HPDE6-E6E7 (cell line): Measurements from ENCODE around the gene ADAM8.
A peak's percentile ranks its signal among the peaks of the same experiment; 100 is the strongest.
"Not testable (repeated sequence)": the region's sequence is repeated elsewhere in the genome, so short reads cannot be mapped to it uniquely, and the experiment has no call there.

Source experiments
- DNase-seq: peaks from one replicate; pipeline ENCODE4 v3.0.0; 2011; ENCODE audit warnings: missing footprints; ENCODE audit errors: extremely low spot score

Gene ADAM8

GRCh38 chr10:133267829-133268228 lies 8.8 kb downstream of the ADAM8 start:
- DNase-seq = no peak

DNA sequence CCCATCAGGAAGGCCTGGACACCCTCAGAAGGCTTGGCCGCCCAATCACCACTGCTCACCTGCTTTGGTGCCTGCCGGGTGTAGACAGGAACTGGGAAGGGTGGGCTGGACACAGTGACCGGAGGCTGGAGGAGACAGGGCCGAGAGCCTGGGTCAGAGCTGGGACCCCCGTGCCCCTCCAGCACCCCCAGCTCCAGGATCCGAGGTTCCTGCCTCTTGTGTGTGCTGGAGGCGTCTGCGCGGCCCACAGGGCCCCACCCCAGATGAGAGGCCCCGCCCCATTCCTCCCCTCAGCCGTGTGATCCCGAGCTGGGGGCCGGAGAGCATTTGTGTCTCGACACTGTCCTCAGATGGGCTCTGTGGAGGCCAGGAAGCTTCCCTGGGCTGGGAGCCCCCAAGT lies 9.4 kb downstream of the ADAM8 start:
- no peak for DNase-seq

GRCh38 chr10:133266056-133266795 lies 10.4 kb downstream of the ADAM8 start:
- no peak for DNase-seq

- not testable (repeated sequence) for DNase-seq
These were observed 11.6 kb downstream of the ADAM8 start for GRCh38 chr10:133265052-133265451.

- DNase-seq = no peak
These were observed 12.2 kb downstream of the ADAM8 start for GRCh38 chr10:133264461-133264860.

DNA sequence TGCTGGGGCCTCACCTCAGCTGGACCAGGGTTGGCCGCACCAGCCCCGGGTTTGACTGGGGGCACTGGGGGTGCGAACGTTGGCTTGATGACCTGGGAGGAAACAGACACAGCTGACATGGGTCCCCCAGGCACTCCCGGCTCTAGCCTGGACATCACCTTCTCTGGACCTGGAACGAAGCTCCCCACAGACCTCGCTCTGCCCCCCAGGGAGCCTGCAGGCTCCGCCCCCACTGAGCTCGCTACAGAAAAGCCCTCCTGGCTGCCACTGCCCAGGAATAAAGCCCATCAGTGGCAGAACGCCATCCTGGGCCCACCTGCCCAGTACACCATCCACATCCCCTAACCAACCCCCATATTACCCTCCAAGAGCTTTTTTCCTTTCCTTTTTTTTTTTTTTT lies 13.0 kb downstream of the ADAM8 start:
- DNase-seq = no peak

- peak; percentile 48 for DNase-seq
These were observed 14.0 kb downstream of the ADAM8 start for GRCh38 chr10:133262696-133263095.

DNA sequence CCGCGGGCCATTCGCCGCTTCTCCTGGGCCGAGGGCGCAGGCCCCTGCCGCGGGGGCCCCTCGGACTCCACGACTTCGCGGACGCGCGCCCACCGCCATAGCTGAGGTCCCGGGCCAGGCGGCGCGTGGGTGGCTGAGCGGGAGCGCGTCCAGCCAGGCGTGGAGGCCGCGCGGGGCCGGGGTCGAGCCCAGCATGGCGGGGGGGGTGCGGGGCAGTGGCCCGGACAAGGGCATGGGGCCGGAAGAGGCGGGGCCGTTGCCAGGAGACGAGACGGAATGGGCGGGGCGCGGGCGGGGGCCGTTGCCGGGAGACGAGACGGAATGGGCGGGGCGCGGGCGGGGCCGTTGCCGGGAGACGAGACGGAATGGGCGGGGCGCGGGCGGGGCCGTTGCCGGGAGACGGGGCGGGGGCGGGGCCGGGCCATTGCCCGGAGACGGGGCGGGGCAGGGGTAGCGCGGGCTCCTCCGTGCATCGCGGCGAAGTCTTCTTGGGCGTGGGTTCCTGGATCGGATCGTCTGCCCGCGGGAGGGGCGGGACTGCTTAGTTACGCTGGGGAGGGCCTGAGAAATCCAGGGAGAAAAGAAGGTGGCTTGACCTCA lies 14.8 kb downstream of the ADAM8 start:
- DNase-seq = peak; percentile 64

- no peak for DNase-seq
These were observed 15.6 kb downstream of the ADAM8 start for GRCh38 chr10:133260895-133261725.

GRCh38 chr10:133259602-133259989 lies 17.1 kb downstream of the ADAM8 start:
- no peak for DNase-seq

DNA sequence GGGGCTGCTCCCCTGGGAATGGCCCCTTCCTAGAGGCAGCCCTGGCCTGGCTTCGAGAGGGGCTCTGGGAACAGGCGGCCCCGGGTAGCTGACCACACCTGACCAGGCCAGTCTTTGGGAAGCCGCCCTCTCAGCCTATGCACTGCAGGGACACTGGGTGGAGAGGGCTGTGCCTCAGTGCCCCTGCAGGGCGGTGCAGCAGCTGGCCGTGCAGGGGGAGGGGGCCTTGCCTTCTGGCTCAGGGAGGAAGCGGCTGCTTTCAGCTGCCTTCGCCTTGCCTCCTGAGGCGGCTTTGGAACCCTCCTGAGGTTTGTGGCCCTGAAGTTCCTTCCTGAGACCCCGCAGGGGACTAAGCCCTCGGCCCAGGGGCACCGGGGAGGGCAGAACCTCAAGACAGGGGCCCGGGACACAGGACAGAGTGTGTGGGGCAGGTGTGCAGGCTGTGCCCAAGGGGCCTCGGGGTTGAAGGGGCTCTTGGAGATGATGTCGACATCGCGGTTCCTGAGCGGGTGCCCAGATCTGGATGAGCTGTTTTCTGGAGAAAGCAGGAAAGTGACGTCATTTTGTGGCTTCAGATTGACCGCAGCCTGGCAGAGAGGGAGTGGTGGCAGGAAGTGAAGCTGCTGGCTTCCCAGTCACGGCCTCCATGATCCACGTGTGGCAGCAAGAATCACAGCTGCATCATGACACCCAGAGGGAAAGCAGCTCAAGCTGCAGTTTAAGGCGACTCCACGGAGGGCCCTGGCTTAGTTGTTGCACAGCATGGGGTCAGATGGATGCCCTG lies 17.7 kb downstream of the ADAM8 start:
- DNase-seq = peak; percentile 92

DNA sequence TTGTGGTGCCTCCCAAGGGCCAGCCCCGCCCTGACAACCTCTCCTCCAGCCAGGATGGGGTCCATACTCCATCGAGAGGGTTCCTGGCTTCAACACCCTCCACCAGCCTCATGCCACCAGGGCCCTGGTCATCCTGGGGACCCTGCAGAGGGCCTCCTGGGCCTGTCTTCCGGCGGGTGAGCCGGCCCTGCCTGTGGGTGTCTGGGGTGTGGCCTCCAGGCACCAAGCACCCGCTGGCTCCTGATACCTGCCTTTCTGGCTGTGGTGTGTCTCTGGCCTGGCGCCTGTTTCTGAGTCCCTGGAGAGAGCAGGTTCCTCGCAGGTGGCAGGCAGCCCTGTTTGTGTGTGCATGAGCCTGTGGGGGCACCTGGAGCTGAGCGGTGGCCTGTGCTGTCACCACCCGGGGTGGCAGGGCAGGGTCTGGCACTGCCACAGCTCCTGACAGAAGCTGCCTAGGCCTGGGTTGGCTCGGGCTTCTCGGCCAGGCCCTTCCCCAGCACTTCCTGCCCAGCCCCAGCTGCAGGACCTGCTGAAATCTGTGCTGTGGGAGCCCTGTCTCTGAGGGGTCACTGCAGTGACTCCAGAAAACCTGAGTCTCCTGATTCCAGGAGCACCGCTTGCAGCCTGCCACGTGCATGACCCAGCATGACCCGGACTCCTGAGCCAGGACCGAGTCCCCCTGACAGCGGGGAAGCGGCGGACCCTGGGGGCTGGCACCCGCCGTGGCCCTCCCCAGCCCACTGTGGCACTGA lies 18.4 kb downstream of the ADAM8 start:
- DNase-seq = peak; percentile 51

GRCh38 chr10:133257489-133258065 lies 19.1 kb downstream of the ADAM8 start:
- peak; percentile 53 for DNase-seq

DNA sequence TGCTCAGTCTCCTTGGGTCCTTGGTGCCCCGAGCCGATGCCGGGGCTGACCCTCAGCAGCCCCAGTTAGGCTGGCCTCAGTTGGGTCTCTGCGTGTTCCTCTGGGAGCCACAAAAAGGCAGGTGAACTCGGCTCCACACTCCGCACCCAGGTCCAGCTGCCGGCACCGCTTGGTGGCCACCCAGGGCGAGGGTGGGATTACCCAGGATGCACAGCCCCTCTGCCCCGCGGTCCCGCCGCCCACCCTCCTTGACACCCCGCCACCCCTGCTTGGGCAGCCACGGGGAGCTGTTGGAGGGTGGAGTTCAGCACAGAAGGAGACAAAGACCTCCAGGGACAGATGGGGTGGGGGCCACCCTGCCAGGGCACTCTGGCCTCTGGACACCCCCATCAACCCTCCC lies 21.3 kb downstream of the ADAM8 start:
- no peak for DNase-seq

- no peak for DNase-seq
These were observed 22.1 kb downstream of the ADAM8 start for GRCh38 chr10:133254421-133255120.

GRCh38 chr10:133253361-133253955 lies 23.2 kb downstream of the ADAM8 start:
- no peak for DNase-seq

DNA sequence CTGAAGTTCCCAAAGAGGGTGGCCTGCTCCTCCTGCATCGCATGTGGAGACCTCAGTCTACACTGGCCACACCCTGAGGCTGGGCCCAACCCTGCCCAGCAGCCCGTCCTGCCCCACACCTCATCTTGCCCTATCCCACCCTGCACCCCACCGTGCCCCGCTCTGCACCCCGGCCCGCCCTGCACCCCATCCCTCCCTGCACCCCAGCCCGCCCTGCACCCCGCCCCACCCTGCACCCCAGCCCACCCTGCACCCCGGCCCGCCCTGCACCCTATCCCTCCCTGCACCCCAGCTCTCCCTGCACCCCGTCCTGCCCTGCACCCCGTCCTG lies 24.5 kb downstream of the ADAM8 start:
- DNase-seq = no peak

DNA sequence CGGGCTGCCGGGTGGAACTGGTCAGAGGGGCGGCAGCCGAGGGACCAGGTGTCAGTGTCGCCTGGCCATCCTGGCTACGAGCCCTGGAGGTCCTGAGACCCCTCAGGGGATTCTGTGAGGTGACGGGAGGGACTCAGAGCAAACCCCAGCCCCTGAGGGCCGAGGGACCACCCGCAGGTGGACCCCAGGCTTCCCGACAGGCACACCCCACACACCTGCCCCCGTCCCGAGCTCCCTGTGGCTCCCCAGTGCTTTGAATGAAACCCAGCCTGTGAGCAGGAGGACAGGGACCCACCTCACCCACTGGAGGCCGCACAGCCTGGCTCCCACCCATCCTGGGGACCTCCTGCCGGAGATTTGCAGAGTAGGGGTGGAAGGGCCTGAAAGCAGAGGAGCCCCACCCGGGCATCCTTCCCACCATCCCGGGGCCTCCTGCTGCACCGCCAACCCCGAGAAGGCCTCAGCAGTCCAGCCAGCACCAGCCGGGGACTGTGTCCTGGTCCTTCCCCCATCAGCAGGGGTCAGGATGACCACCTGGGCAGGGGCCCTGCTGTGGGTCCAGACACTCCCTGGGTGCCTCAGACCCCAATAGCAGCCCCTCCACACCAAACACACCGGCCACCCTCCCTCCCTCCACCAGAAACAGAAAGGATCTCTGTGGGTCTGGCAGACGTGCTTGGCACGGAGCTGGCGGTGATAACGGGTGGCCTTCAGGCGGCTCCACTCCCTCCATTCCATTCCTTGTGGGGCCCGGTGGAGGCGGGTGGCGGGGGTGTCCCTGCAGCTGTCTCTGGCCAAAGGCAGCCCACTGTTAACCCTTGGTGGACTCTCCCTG lies 25.1 kb downstream of the ADAM8 start:
- DNase-seq = no peak
